Measurements from ENCODE around the gene TMEM150B. TPM values are rescaled to one million over a fixed set of nuclear protein-coding genes. Genes with fewer than 3 reads are reported as not detected.

TMEM150B gene
- total and polyA plus RNA-seq, 2 experiments from 2014 or later, result 0.29 TPM; not detected in 1

DNA sequence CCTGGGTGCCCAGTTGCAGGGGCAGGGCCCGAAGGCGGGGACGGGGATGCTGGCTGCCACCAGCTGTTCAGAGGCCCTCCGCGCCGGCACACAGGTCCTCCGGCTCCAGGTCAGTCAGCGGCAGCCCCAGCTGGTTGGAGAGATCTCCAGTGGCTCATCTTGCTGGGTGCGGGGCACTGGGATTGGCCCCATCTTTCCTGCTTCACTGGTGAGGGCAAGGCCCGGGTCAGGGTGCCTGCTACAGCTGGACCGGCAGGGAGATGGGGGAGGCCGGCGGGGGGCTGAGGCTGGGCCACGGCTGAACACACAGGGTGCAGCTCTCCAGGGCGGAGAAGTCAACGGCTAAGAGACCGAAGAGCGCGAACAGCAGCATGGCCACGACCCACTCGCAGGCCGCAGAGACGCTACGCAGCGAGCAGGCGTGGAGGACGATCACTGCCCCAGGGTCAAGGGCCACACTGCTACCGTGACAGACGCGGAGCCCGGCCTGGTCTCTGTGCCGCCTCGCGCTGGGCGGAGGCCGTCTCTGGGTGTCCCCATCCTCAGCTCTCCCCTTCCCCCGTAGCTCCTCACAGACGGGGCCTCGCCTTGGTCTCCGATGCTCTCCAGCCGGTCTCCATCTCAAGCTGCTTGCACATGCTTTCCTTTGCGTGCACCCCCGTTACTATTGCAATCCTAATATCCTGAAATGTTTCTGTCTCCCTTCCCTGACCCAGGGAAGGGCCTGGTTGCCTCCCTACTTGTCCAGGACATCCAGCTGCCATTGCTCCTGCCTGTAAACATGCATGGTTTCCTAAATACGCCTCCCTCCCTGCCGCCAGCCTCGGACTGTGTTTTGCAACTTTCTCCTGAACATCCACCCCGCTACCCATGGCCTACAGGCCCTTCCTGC, 12.3 kb downstream of the TMEM150B start (continued):
- TF ChIP-seq NANOG (IDR thresholded peaks at IDR 0.05; ENCODE audit: borderline replicate concordance), result no peak
- TF ChIP-seq ZNF114 (CRISPR knock-in tag; IDR thresholded peaks at IDR 0.05), result no peak
- TF ChIP-seq CTCF (conservative IDR thresholded peaks at IDR 0.05; ENCODE audit: low read depth in 2 of 2), result no peak
- no peak for TF ChIP-seq REST (IDR thresholded peaks at IDR 0.05; ENCODE audit: unreplicated experiment)
- TF ChIP-seq EZH2phosphoT487 (IDR thresholded peaks at IDR 0.05; ENCODE audit: unreplicated experiment), result no peak
- TF ChIP-seq ZNF331 (CRISPR knock-in tag; IDR thresholded peaks at IDR 0.05; ENCODE audit: low read depth), result no peak
- TF ChIP-seq CREB1 (CRISPR knock-in tag; IDR thresholded peaks at IDR 0.05; ENCODE audit: low read depth), result no peak

- H3K4me1 ChIP-seq (ENCODE audit: insufficient read depth), result peaks cover 5% of the 10 kb centered on the region; the same call in 1 of the 2 replicates
- Mint-ChIP-seq H3K4me3 (no peak overlapping the region), H3K9me3 (no peaks in the 10 kb centered on the region; the same call in 2 of the 3 replicates), H3K27ac (no peak overlapping the region), H3K4me1 (peaks cover 6% of the 10 kb centered on the region), H3K27me3 (ENCODE audit: insufficient read depth, low read depth, poor library complexity) (peaks cover 9% of the 10 kb centered on the region), H3K36me3 (ENCODE audit: low read depth) (peaks cover 22% of the 10 kb centered on the region)
- DNase-seq (ENCODE audit: low spot score), result no peak
- no peaks in the 10 kb centered on the region for H3K27me3 ChIP-seq (ENCODE audit: insufficient read depth)
- H4K20me1 ChIP-seq (replicated peaks; ENCODE audit: insufficient read depth), result no peaks in the 10 kb centered on the region; the same call in 1 of the 2 replicates
- no peak overlapping the region for H3K4me3 ChIP-seq
- no peak overlapping the region for H3K4me2 ChIP-seq
- ATAC-seq, result no peak
- H3K79me2 ChIP-seq (replicated peaks; ENCODE audit: insufficient read depth), result no peaks in the 10 kb centered on the region
- H3K27ac ChIP-seq (ENCODE audit: low read depth), result no peak overlapping the region
- H3K9me2 ChIP-seq (ENCODE audit: insufficient read depth), result no peaks in the 10 kb centered on the region
- H3K36me3 ChIP-seq (ENCODE audit: insufficient read depth), result peaks cover 4% of the 10 kb centered on the region
- no peak overlapping the region for H2AFZ ChIP-seq
- H3F3A ChIP-seq (replicated peaks; ENCODE audit: low read depth), result no peaks in the 10 kb centered on the region; the same call in 1 of the 2 replicates
- TF ChIP-seq REST (IDR thresholded peaks at IDR 0.05; ENCODE audit: unreplicated experiment) (no peak), ZNF114 (CRISPR knock-in tag; IDR thresholded peaks at IDR 0.05) (no peak), EZH2 (IDR thresholded peaks at IDR 0.05; ENCODE audit: low read depth, unreplicated experiment) (no peak)
These were observed 13.3 kb downstream of the TMEM150B start for GRCh38 chr19:55311797-55312196.

Measured in GM23338 (cell line).